Uterus (tissue), 4 donors: Measurements from ENCODE around the gene CFP. TPM values are rescaled to one million over a fixed set of nuclear protein-coding genes. Genes with fewer than 3 reads are reported as not detected.
"Not testable (repeated sequence)": the region's sequence is repeated elsewhere in the genome, so short reads cannot be mapped to it uniquely, and the experiment has no call there.

Experiments used
- DNase-seq, 2 donors: peaks; one replicate each; pipeline ENCODE4 v3.0.0-alpha.2; 2019 to 2020
- H3K27ac ChIP-seq, 2 donors: fragments of 200-600 bp; sonication (generic); 1 replicate in 1 of 2; 2 replicates in 1 of 2; pipeline ENCODE4 v1.5.1; 2016 to 2018
- H3K27me3 ChIP-seq, 2 donors: fragments of 200-600 bp; sonication (generic); one replicate each; pipeline ENCODE4 v1.5.1; 2018 to 2019; ENCODE audit warnings: control low read depth in 1 of 2
- H3K36me3 ChIP-seq, 2 donors: fragments of 200-600 bp; sonication (generic); one replicate each; pipeline ENCODE4 v1.5.1; 2019; ENCODE audit warnings: control low read depth in 1 of 2
- H3K4me1 ChIP-seq, 2 donors: fragments of 200-600 bp; sonication (generic); one replicate each; pipeline ENCODE4 v1.5.1; 2018 to 2019; ENCODE audit warnings: control low read depth in 1 of 2
- H3K4me3 ChIP-seq, 2 donors: fragments of 200-600 bp; sonication (generic); 1 replicate in 1 of 2; 2 replicates in 1 of 2; pipeline ENCODE4 v1.5.1; 2018 to 2019; ENCODE audit warnings: mild to moderate bottlenecking in 1 of 2
- H3K9me3 ChIP-seq, 2 donors: fragments of 200-600 bp; sonication (generic); one replicate each; pipeline ENCODE4 v1.5.1; 2019; ENCODE audit warnings: control low read depth in 1 of 2
- CTCF ChIP-seq, 4 experiments: fragments of 200-600 bp in 2 of 4; fragments of 450-650 bp in 2 of 4; sonication (generic) in 2 of 4; IDR thresholded peaks; one replicate each; pipeline ENCODE4 v1.5.1; 2016 to 2019; ENCODE audit warnings: antibody characterized with exemption in 4 of 4, mild to moderate bottlenecking in 2 of 4, moderate library complexity in 1 of 4
- POLR2A ChIP-seq, 2 donors: fragments of 450-650 bp; IDR thresholded peaks; one replicate each; pipeline ENCODE4 v1.6.1; 2016; ENCODE audit warnings: antibody characterized with exemption in 2 of 2, mild to moderate bottlenecking in 1 of 2, moderate library complexity in 1 of 2
- intact Hi-C: fragments of 100-400 bp; cut with DNase I; formaldehyde crosslinking; loops from one replicate; pipeline ENCODE4 v1.15.1; 2023; ENCODE audit warnings: low total_unique reads
- total RNA-seq, 4 donors: library from RNA; depleted of rRNA in 3 of 4; stranded (reverse); fragments of >200 nt in 3 of 4; gene quantifications; one replicate each; pipeline versions ENCODE4 v1.1.0 to v1.2.4, GENCODE V29; 2014 to 2023
- donor health status: DM: yes; HTN: yes; CAD: no.

The CFP gene
- total RNA-seq, 4 donors from 2014 or later, result 0.51 to 2.0 (median 1.7) TPM; not detected in 1

GRCh38 chrX:47611489-47611888 is 18.2 kb downstream of the CFP start:
- H3K4me3 ChIP-seq, result no peak overlapping the region
- intact Hi-C loops, result no loop called here
- H3K27me3 ChIP-seq, result no peaks in the 10 kb centered on the region
- no peaks in the 10 kb centered on the region for H3K36me3 ChIP-seq
- TF ChIP-seq CTCF (IDR thresholded peaks at IDR 0.05) (no peak), POLR2A (IDR thresholded peaks at IDR 0.05) (no peak)
- DNase-seq, result no peak
- no peak overlapping the region for H3K27ac ChIP-seq
- H3K9me3 ChIP-seq, result no peaks in the 10 kb centered on the region
- no peaks in the 10 kb centered on the region for H3K4me1 ChIP-seq

- intact Hi-C loops, result no loop called here
- DNase-seq, result no peak
- Histone ChIP-seq H3K4me3 (no peak overlapping the region), H3K9me3 (no peaks in the 10 kb centered on the region), H3K4me1 (no peaks in the 10 kb centered on the region), H3K27ac (no peak overlapping the region), H3K27me3 (no peaks in the 10 kb centered on the region), H3K36me3 (no peaks in the 10 kb centered on the region)
- TF ChIP-seq POLR2A (IDR thresholded peaks at IDR 0.05) (no peak), CTCF (IDR thresholded peaks at IDR 0.05) (no peak)
Measured at GRCh38 chrX:47610511-47610910, 19.2 kb downstream of the CFP start.

DNA sequence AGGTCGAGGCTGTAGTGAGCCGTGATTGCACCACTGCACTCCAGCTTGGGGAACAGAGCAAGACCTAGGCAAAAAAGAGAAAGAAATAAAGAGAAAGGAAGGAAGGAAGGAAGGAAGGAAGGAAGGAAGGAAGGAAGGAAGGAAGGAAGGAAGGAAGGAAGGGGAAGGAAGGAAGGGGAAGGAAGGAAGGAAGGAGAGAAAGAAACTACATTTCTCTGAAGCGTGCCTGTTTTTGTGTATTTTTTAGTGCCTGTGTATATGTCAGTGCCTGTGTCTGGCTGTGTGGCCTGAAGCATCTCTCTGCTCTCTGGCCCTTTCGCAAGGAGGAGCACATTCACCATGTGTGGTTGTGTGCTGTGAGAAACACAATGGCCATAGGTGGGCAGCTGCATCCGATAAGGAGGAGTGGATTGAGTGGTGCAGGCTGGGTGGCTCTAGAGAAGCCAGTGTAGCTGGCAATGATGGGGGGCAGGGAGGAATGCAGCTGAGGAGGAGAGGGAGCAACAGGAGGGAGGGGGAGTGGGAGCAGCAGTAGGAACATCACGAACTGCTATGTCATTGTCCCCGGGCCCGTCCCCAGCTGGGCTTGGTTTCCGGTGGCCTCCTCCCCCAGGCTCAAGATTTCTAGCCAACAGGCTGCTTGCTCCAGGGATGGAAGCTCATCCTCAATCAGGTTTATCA is 21.5 kb downstream of the CFP start:
- intact Hi-C loops, result no loop called here
- H3K36me3 ChIP-seq, result no peaks in the 10 kb centered on the region
- TF ChIP-seq CTCF (IDR thresholded peaks at IDR 0.05), result no peak
- no peak for TF ChIP-seq POLR2A (IDR thresholded peaks at IDR 0.05)

GRCh38 chrX:47607091-47607490 is 22.6 kb downstream of the CFP start:
- intact Hi-C loops, result no loop called here
- no peak overlapping the region for H3K4me3 ChIP-seq
- H3K36me3 ChIP-seq, result no peaks in the 10 kb centered on the region
- H3K27ac ChIP-seq, result no peak overlapping the region
- H3K9me3 ChIP-seq, result no peaks in the 10 kb centered on the region
- no peak for DNase-seq
- no peaks in the 10 kb centered on the region for H3K4me1 ChIP-seq
- TF ChIP-seq POLR2A (IDR thresholded peaks at IDR 0.05) (no peak), CTCF (IDR thresholded peaks at IDR 0.05) (no peak)
- no peaks in the 10 kb centered on the region for H3K27me3 ChIP-seq

More for the DNA sequence above, 21.5 kb downstream of the CFP start:
- no peak overlapping the region for H3K4me3 ChIP-seq
- H3K27ac ChIP-seq, result no peak overlapping the region
- no peak for DNase-seq
- no peaks in the 10 kb centered on the region for H3K4me1 ChIP-seq
- H3K27me3 ChIP-seq, result no peaks in the 10 kb centered on the region
- no peaks in the 10 kb centered on the region for H3K9me3 ChIP-seq

DNA sequence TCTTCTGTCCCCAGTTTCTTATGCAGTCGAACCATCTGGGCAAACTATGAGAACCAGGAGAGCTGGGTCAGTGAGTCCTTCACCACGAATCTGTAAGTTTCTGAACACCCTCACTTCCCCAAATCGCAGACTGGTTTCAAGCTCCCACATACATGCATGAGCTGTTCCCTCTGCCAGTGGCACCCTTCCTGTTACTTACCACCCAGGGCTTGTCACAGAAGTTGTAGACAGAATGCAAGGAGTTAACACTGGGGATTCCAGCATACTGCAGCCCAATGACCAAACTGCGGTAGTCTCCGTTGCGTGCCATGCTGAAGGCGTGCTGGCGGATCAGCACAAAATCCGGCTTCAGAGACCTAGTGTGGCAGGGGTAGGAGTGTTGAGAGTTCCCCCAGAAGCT is 24.7 kb downstream of the CFP start:
- Histone ChIP-seq H3K9me3 (no peaks in the 10 kb centered on the region), H3K36me3 (no peaks in the 10 kb centered on the region), H3K27me3 (no peaks in the 10 kb centered on the region), H3K27ac (no peak overlapping the region), H3K4me3 (no peak overlapping the region), H3K4me1 (no peaks in the 10 kb centered on the region)
- no peak for DNase-seq
- intact Hi-C loops, result no loop called here
- TF ChIP-seq POLR2A (IDR thresholded peaks at IDR 0.05) (no peak), CTCF (IDR thresholded peaks at IDR 0.05) (no peak)

DNA sequence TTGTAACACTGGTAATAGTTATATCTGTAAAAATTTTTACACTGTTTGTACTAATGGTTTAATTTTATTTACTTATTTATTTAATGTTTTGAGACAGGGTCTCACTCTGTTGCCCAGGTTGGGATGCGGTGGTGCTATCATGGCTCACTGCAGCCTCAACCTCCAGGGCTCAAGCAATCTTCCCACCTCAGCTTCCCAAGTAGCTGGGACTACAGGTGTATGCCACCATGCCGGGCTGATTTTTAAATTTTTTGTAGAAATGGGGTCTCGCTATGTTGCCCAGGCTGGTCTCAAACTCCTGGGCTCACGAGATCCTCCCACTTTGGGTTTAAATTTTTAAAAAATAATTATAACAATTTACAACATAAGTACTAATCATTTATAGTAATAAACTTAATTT is 26.6 kb downstream of the CFP start:
- H3K36me3 ChIP-seq, H3K9me3 ChIP-seq, H3K4me3 ChIP-seq, DNase-seq, intact Hi-C loops, H3K27me3 ChIP-seq, H3K4me1 ChIP-seq, H3K27ac ChIP-seq: not testable (repeated sequence)
